WTC11 (cell line): ENCODE measurements around the gene SUB1. TPM values are rescaled to one million over a fixed set of nuclear protein-coding genes. Genes with fewer than 3 reads are reported as not detected.

Source experiments
- ATAC-seq: fragments of 200-7000 bp; cut with Tn5 transposase; 2 replicates; pipeline ENCODE4 v1.10.0; 2021; ENCODE audit warnings: mild to moderate bottlenecking, moderate library complexity
- CTCF ChIA-PET: fragments of 300-600 bp; sonication (Branson Sonifier 250); formaldehyde crosslinking; loops from one replicate; lab custom pipeline; 2021; ENCODE audit warnings: antibody characterized with exemption; lab: Charles Lee
- POLR2A ChIA-PET: fragments of 350-600 bp; sonication (Branson Sonifier 250); formaldehyde crosslinking; loops from one replicate; lab custom pipeline; 2021; ENCODE audit warnings: antibody characterized with exemption; lab: Charles Lee
- DNase-seq: peaks from one replicate; pipeline ENCODE4 v3.0.0; 2021; ENCODE audit warnings: low spot score
- H3K27ac Mint-ChIP-seq: 2 replicates; pipeline ENCODE4 v1.8.0; 2021; ENCODE audit warnings: mixed read lengths
- H3K27me3 Mint-ChIP-seq: 2 replicates; pipeline ENCODE4 v1.8.0; 2021; ENCODE audit warnings: low read depth, mild to moderate bottlenecking, moderate library complexity, mixed read lengths
- H3K36me3 Mint-ChIP-seq: 2 replicates; pipeline ENCODE4 v1.8.0; 2021; ENCODE audit warnings: mixed read lengths
- H3K4me1 Mint-ChIP-seq: 2 replicates; pipeline ENCODE4 v1.8.0; 2022; ENCODE audit warnings: mixed read lengths
- H3K4me3 Mint-ChIP-seq: 2 replicates; pipeline ENCODE4 v1.8.0; 2021; ENCODE audit warnings: mild to moderate bottlenecking, moderate library complexity, mixed read lengths
- H3K9me3 Mint-ChIP-seq: 2 replicates; pipeline ENCODE4 v1.8.0; 2021; ENCODE audit warnings: mixed read lengths
- ARID4B ChIP-seq: sonication (generic); formaldehyde crosslinking; IDR thresholded peaks from 2 replicates; pipeline ENCODE4 v1.8.0; 2023; ENCODE audit warnings: missing genetic modification reagents, mild to moderate bottlenecking, borderline replicate concordance
- ATF2 ChIP-seq: sonication (generic); formaldehyde crosslinking; IDR thresholded peaks from 2 replicates; pipeline ENCODE4 v1.8.1; 2022; ENCODE audit warnings: low read depth, missing genetic modification reagents, borderline replicate concordance
- EMX1 ChIP-seq: fragments of 250-450 bp; sonication (Bioruptor Pico); IDR thresholded peaks from 2 replicates; pipeline ENCODE4 v1.8.0; 2021; ENCODE audit warnings: mild to moderate bottlenecking
- ERG ChIP-seq: fragments of 250-450 bp; sonication (Bioruptor Pico); IDR thresholded peaks from 2 replicates; pipeline ENCODE4 v1.8.0; 2021; ENCODE audit warnings: mild to moderate bottlenecking
- FOXP4 ChIP-seq: sonication (generic); formaldehyde crosslinking; IDR thresholded peaks from 2 replicates; pipeline ENCODE4 v1.8.0; 2022; ENCODE audit warnings: mild to moderate bottlenecking, missing genetic modification reagents
- GTF2I ChIP-seq: fragments of 250-450 bp; sonication (Bioruptor Pico); conservative IDR thresholded peaks from 2 replicates; pipeline ENCODE4 v1.4.0; 2021; ENCODE audit warnings: mild to moderate bottlenecking
- JUN ChIP-seq: sonication (generic); formaldehyde crosslinking; IDR thresholded peaks from 2 replicates; pipeline ENCODE4 v1.8.0; 2023; ENCODE audit warnings: mild to moderate bottlenecking, missing genetic modification reagents
- KAT7 ChIP-seq: sonication (generic); formaldehyde crosslinking; IDR thresholded peaks from 2 replicates; pipeline ENCODE4 v1.8.1; 2023; ENCODE audit warnings: missing genetic modification reagents, mild to moderate bottlenecking, borderline replicate concordance
- MYBL2 ChIP-seq: sonication (generic); formaldehyde crosslinking; IDR thresholded peaks from 2 replicates; pipeline ENCODE4 v1.8.1; 2023; ENCODE audit warnings: mild to moderate bottlenecking, moderate library complexity, missing genetic modification reagents
- NR2C2 ChIP-seq: sonication (generic); formaldehyde crosslinking; IDR thresholded peaks from 2 replicates; pipeline ENCODE4 v1.8.0; 2022; ENCODE audit warnings: mild to moderate bottlenecking, missing genetic modification reagents
- SMAD4 ChIP-seq: sonication (generic); formaldehyde crosslinking; IDR thresholded peaks from 2 replicates; pipeline ENCODE4 v1.8.0; 2022; ENCODE audit warnings: mild to moderate bottlenecking, missing genetic modification reagents
- SP1 ChIP-seq: sonication (generic); formaldehyde crosslinking; conservative IDR thresholded peaks from 2 replicates; pipeline ENCODE4 v1.8.1; 2022; ENCODE audit warnings: missing genetic modification reagents
- TP53 ChIP-seq: sonication (generic); formaldehyde crosslinking; IDR thresholded peaks from 2 replicates; pipeline ENCODE4 v1.8.1; 2023; ENCODE audit warnings: mild to moderate bottlenecking, missing genetic modification reagents
- USF2 ChIP-seq: sonication (generic); formaldehyde crosslinking; IDR thresholded peaks from 2 replicates; pipeline ENCODE4 v1.8.1; 2023; ENCODE audit warnings: mild to moderate bottlenecking, missing genetic modification reagents, moderate library complexity
- ZNF281 ChIP-seq: sonication (generic); formaldehyde crosslinking; IDR thresholded peaks from 2 replicates; pipeline ENCODE4 v1.8.0; 2023; ENCODE audit warnings: mild to moderate bottlenecking, missing genetic modification reagents
- ZNF317 ChIP-seq: sonication (generic); formaldehyde crosslinking; IDR thresholded peaks from 2 replicates; pipeline ENCODE4 v1.8.1; 2023; ENCODE audit warnings: low read depth, mild to moderate bottlenecking, moderate library complexity, missing genetic modification reagents, borderline replicate concordance
- ZNF671 ChIP-seq: fragments of 250-450 bp; sonication (Bioruptor Pico); IDR thresholded peaks from 2 replicates; pipeline ENCODE4 v1.8.0; 2021; ENCODE audit warnings: mild to moderate bottlenecking
- total RNA-seq: library from RNA; stranded (reverse); gene quantifications from 3 replicates; pipeline ENCODE4 v1.2.3, GENCODE V29; 2021
- TF ChIP-seq, protein P1 (sequence below): fragments of 250-450 bp; sonication (Bioruptor Pico); IDR thresholded peaks from 2 replicates; pipeline ENCODE4 v2.1.2; 2022; ENCODE audit warnings: mild to moderate bottlenecking, moderate library complexity
- TF ChIP-seq, protein P2 (sequence below): sonication (generic); formaldehyde crosslinking; IDR thresholded peaks from 2 replicates; pipeline ENCODE4 v1.8.0; 2022; ENCODE audit warnings: mild to moderate bottlenecking, missing genetic modification reagents

Gene SUB1
- total RNA-seq, 1 experiment from 2014 or later: 258 TPM

DNA sequence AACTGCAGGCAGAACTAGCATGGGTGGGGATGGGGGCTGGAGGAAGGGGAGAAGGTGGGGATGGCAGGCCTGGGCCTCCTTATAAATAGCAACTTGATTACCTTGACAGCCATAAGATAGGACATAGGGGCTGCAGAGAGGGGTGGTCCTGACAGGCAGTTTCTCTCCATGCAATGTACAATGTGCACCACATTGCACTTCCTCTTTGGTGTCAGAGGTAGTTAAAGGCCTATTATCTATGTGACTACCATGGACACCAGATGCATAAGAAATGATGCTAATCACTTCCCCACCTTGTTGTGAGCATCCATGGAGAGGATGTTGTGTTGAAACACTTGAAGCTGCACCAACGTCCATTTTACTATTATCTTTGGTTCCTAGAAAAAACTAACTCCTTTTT lies 20.2 kb upstream of the SUB1 start:
- ATAC-seq: no peak
- no peaks in the 10 kb centered on the region for H3K27me3 Mint-ChIP-seq

More for the DNA sequence above, 20.2 kb upstream of the SUB1 start:
- no peak overlapping the region for H3K4me3 Mint-ChIP-seq
- POLR2A ChIA-PET: no interaction called here
- no peak for TF ChIP-seq ARID4B (CRISPR knock-in tag)
- no peak for TF ChIP-seq USF2 (CRISPR knock-in tag)
- TF ChIP-seq ATF2 (CRISPR knock-in tag): no peak
- TF ChIP-seq TP53 (CRISPR knock-in tag): no peak
- TF ChIP-seq, protein P1, sequence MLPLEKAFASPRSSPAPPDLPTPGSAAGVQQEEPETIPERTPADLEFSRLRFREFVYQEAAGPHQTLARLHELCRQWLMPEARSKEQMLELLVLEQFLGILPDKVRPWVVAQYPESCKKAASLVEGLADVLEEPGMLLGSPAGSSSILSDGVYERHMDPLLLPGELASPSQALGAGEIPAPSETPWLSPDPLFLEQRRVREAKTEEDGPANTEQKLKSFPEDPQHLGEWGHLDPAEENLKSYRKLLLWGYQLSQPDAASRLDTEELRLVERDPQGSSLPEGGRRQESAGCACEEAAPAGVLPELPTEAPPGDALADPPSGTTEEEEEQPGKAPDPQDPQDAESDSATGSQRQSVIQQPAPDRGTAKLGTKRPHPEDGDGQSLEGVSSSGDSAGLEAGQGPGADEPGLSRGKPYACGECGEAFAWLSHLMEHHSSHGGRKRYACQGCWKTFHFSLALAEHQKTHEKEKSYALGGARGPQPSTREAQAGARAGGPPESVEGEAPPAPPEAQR (CRISPR knock-in tag): no peak
- TF ChIP-seq ERG: no peak
- TF ChIP-seq ZNF671 (CRISPR knock-in tag): no peak
- no peak for TF ChIP-seq ZNF281 (CRISPR knock-in tag)
- no peak for TF ChIP-seq JUN (CRISPR knock-in tag)
- no peak for TF ChIP-seq NR2C2 (CRISPR knock-in tag)
- no peak for TF ChIP-seq GTF2I
- no peak for TF ChIP-seq FOXP4 (CRISPR knock-in tag)
- TF ChIP-seq KAT7 (CRISPR knock-in tag): no peak
- TF ChIP-seq ZNF317: no peak
- no peak for TF ChIP-seq MYBL2 (CRISPR knock-in tag)
- TF ChIP-seq SP1 (CRISPR knock-in tag): no peak
- no peak for TF ChIP-seq EMX1 (CRISPR knock-in tag)
- no peak for TF ChIP-seq SMAD4 (CRISPR knock-in tag)
- TF ChIP-seq, protein P2, sequence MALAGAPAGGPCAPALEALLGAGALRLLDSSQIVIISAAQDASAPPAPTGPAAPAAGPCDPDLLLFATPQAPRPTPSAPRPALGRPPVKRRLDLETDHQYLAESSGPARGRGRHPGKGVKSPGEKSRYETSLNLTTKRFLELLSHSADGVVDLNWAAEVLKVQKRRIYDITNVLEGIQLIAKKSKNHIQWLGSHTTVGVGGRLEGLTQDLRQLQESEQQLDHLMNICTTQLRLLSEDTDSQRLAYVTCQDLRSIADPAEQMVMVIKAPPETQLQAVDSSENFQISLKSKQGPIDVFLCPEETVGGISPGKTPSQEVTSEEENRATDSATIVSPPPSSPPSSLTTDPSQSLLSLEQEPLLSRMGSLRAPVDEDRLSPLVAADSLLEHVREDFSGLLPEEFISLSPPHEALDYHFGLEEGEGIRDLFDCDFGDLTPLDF: no peak
- no peak overlapping the region for H3K27ac Mint-ChIP-seq
- no peaks in the 10 kb centered on the region for H3K4me1 Mint-ChIP-seq
- CTCF ChIA-PET: no interaction called here
- peaks cover 7% of the 10 kb centered on the region for H3K9me3 Mint-ChIP-seq
- no peak for DNase-seq
- H3K36me3 Mint-ChIP-seq: no peaks in the 10 kb centered on the region
